Measurements from ENCODE around the gene SPATA20.

DNA sequence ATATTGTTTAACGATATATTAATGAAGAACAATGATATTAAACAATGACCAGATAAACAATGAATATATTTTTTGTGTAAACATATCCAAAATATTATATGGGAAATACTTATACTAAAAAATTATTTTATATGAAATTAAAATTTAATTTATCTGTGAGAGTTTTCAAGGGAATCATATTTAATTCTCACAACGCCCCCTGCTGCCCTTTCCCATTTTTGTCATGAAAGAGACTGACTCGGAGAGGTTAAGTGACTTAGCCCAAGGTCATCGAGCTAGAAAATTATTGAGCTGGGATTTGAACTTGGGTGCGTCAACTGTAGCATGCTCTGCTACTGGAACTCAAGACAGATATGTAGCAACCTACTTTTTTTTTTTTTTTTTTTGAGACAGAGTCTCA, 45.9 kb upstream of the SPATA20 start:
- TF ChIP-seq, protein P1, sequence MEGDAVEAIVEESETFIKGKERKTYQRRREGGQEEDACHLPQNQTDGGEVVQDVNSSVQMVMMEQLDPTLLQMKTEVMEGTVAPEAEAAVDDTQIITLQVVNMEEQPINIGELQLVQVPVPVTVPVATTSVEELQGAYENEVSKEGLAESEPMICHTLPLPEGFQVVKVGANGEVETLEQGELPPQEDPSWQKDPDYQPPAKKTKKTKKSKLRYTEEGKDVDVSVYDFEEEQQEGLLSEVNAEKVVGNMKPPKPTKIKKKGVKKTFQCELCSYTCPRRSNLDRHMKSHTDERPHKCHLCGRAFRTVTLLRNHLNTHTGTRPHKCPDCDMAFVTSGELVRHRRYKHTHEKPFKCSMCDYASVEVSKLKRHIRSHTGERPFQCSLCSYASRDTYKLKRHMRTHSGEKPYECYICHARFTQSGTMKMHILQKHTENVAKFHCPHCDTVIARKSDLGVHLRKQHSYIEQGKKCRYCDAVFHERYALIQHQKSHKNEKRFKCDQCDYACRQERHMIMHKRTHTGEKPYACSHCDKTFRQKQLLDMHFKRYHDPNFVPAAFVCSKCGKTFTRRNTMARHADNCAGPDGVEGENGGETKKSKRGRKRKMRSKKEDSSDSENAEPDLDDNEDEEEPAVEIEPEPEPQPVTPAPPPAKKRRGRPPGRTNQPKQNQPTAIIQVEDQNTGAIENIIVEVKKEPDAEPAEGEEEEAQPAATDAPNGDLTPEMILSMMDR (IDR thresholded peaks at IDR 0.05; ENCODE audit: low read depth, low read length) = peak; percentile 36
- TF ChIP-seq EZH2phosphoT487 (IDR thresholded peaks at IDR 0.05; ENCODE audit: low read depth) = no peak

All from OCI-LY3 (cell line).